OCI-LY1 (cell line): ENCODE measurements around the gene AGAP1.

Experiments
- CTCF ChIP-seq: fragments of 200-600 bp; sonication (generic), shearing (Covaris generic); IDR thresholded peaks from 2 replicates; pipeline ENCODE4 v1.5.1; 2017; ENCODE audit warnings: mild to moderate bottlenecking, antibody characterized with exemption, low read length, moderate library complexity, mixed read lengths
- EZH2 ChIP-seq: fragments of 200-600 bp; sonication (generic), shearing (Covaris generic); IDR thresholded peaks from 2 replicates; pipeline ENCODE4 v1.8.0; 2017; ENCODE audit warnings: borderline replicate concordance, mixed run types, mild to moderate bottlenecking, antibody characterized with exemption, low read length, moderate library complexity, mixed read lengths

DNA sequence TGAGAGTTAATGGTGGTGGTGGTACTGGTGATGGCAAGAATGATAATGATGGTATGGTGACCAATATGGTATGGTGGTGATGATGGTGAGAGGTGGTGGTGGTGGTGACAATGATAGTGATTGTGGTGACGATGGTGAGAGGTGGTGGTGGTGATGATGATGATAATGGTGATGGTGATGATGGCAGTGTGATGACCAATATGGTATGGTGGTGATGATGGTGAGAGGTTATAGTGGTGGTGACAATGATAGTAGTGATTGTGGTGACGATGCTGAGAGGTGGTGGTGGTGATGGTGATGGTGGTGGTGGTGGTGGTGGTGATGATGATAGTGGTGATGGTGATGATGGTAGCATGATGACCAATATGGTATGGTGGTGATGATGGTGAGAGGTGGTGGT, 505.2 kb downstream of the AGAP1 start:
- TF ChIP-seq CTCF (no peak), EZH2 (no peak)
